SHP77 (cell line): ENCODE results near the gene POLR2J.

ENCODE experiments used
- DNase-seq, 2 experiments: peaks; one replicate each; lab custom pipeline; 2025; lab: John Stamatoyannopoulos, UW

POLR2J gene

GRCh38 chr7:102436118-102436517, 42.6 kb downstream of the POLR2J start:
- no peak for DNase-seq

- DNase-seq: no peak
Observed at GRCh38 chr7:102434039-102434486, 44.7 kb downstream of the POLR2J start.

GRCh38 chr7:102433219-102434038, 45.3 kb downstream of the POLR2J start, which contains the start of gene ORAI2:
Gene ORAI2 (plus strand): TSS chr7:102433575. CDS start chr7:102438957, 5,382 bp downstream.
- peak; percentile 37 to 45 for DNase-seq

- DNase-seq: no peak
Observed at GRCh38 chr7:102432442-102433218, 46.1 kb downstream of the POLR2J start.

GRCh38 chr7:102431617-102432298, 47.0 kb downstream of the POLR2J start:
- peak; percentile 6 to 20 for DNase-seq

- no peak for DNase-seq
Observed at GRCh38 chr7:102429141-102429899, 49.4 kb downstream of the POLR2J start.

- DNase-seq: no peak
Observed at GRCh38 chr7:102427019-102427405, 51.7 kb downstream of the POLR2J start.

- DNase-seq: no peak
Observed at GRCh38 chr7:102426268-102427018, 52.3 kb downstream of the POLR2J start.

GRCh38 chr7:102425639-102426267, 53.0 kb downstream of the POLR2J start:
- no peak for DNase-seq

- DNase-seq: no peak
Observed at GRCh38 chr7:102424787-102425218, 53.9 kb downstream of the POLR2J start.

- DNase-seq: no peak
Observed at GRCh38 chr7:102424129-102424551, 54.6 kb downstream of the POLR2J start.
